IMR-90 (cell line): ENCODE data around the gene EIF6. TPM values are rescaled to one million over a fixed set of nuclear protein-coding genes. Genes with fewer than 3 reads are reported as not detected.

Experiments
- ATAC-seq: fragments of 200-7000 bp; cut with Tn5 transposase; 2 replicates; pipeline ENCODE4 v1.9.1; 2020; ENCODE audit warnings: low read depth, mild to moderate bottlenecking, moderate library complexity
- BruUV-seq: library from RNA; stranded (reverse); fragments of 400-500 nt; replicated peaks from 2 replicates; lab custom pipeline; 2021; lab: Mats Ljungman, UMichigan
- CTCF ChIA-PET: fragments of 300-600 bp; formaldehyde crosslinking; extraction: SDS; loops from one replicate; lab custom pipeline; 2021; ENCODE audit warnings: antibody characterized with exemption; lab: Yijun Ruan, JAX
- POLR2A ChIA-PET: fragments of 300-600 bp; sonication (Branson Sonifier 250); formaldehyde crosslinking; loops from one replicate; lab custom pipeline; 2022; ENCODE audit warnings: antibody characterized with exemption; ENCODE audit not compliant: unreplicated experiment; lab: Charles Lee
- DNase-seq: peaks from one replicate; pipeline ENCODE4 v3.0.0; 2013
- H2AFZ ChIP-seq: replicated peaks from 2 replicates; pipeline ENCODE3; 2013; ENCODE audit warnings: low read length, mild to moderate bottlenecking; ENCODE audit not compliant: poor library complexity
- H2AK5ac ChIP-seq: 2 replicates; pipeline ENCODE4 v1.6.1; 2013; ENCODE audit warnings: low read depth, low read length, inconsistent platforms
- H2AK9ac ChIP-seq: replicated peaks from 2 replicates; pipeline ENCODE3; 2013; ENCODE audit warnings: mild to moderate bottlenecking, low read depth, low read length, moderate library complexity; ENCODE audit not compliant: poor library complexity
- H2BK120ac ChIP-seq: 2 replicates; pipeline ENCODE4 v1.6.1; 2013; ENCODE audit warnings: low read depth, low read length, inconsistent platforms
- H2BK15ac ChIP-seq: 3 replicates; pipeline ENCODE4 v1.6.1; 2013; ENCODE audit warnings: low read depth, low read length, inconsistent platforms
- H2BK20ac ChIP-seq: 2 replicates; pipeline ENCODE4 v1.6.1; 2013; ENCODE audit warnings: low read depth, mild to moderate bottlenecking, inconsistent platforms, low read length, moderate library complexity
- H2BK5ac ChIP-seq: 2 replicates; pipeline ENCODE4 v1.6.1; 2013; ENCODE audit warnings: mild to moderate bottlenecking, low read depth, low read length, inconsistent platforms; ENCODE audit not compliant: poor library complexity, severe bottlenecking
- H3K14ac ChIP-seq: replicated peaks from 2 replicates; pipeline ENCODE4 v1.6.1; 2013; ENCODE audit warnings: low read depth, low read length, inconsistent platforms
- H3K18ac ChIP-seq: 2 replicates; pipeline ENCODE4 v1.6.1; 2013; ENCODE audit warnings: low read depth, low read length, control low read depth
- H3K23ac ChIP-seq: 2 replicates; pipeline ENCODE4 v1.6.1; 2013; ENCODE audit warnings: low read depth, low read length, inconsistent platforms
- H3K27ac ChIP-seq: 2 replicates; pipeline ENCODE4 v1.5.1; 2013; ENCODE audit warnings: mild to moderate bottlenecking, control low read depth, low read length; ENCODE audit not compliant: insufficient read depth
- H3K27me3 ChIP-seq: 2 replicates; pipeline ENCODE4 v1.6.1; 2013; ENCODE audit warnings: low read length; ENCODE audit not compliant: control insufficient read depth, insufficient read depth
- H3K36me3 ChIP-seq: 2 replicates; pipeline ENCODE4 v1.6.1; 2013; ENCODE audit warnings: low read length, mixed read lengths; ENCODE audit not compliant: control insufficient read depth, insufficient read depth
- H3K4ac ChIP-seq: 2 replicates; pipeline ENCODE4 v1.6.1; 2013; ENCODE audit warnings: low read depth, low read length, inconsistent platforms
- H3K4me1 ChIP-seq: 2 replicates; pipeline ENCODE4 v1.6.1; 2013; ENCODE audit warnings: low read length, mixed read lengths; ENCODE audit not compliant: control insufficient read depth, insufficient read depth
- H3K4me2 ChIP-seq: 2 replicates; pipeline ENCODE4 v1.6.1; 2013; ENCODE audit warnings: low read depth, mild to moderate bottlenecking, control low read depth, low read length, moderate library complexity
- H3K4me3 ChIP-seq: 2 replicates; pipeline ENCODE4 v1.5.1; 2013; ENCODE audit warnings: low read depth, mild to moderate bottlenecking, control low read depth, low read length, moderate library complexity; ENCODE audit not compliant: insufficient read depth
- H3K56ac ChIP-seq: 2 replicates; pipeline ENCODE4 v1.6.1; 2013; ENCODE audit warnings: low read length, inconsistent platforms; ENCODE audit not compliant: insufficient read depth; ENCODE audit errors: extremely low read depth
- H3K79me1 ChIP-seq, 2 experiments: 2 replicates each; pipeline ENCODE4 v1.6.1; 2013; ENCODE audit warnings: low read length in 2 of 2, inconsistent platforms in 1 of 2, low read depth in 1 of 2
- H3K9ac ChIP-seq: 2 replicates; pipeline ENCODE4 v1.6.1; 2013; ENCODE audit warnings: low read depth, low read length, control low read depth
- H3K9me1 ChIP-seq: 2 replicates; pipeline ENCODE4 v1.6.1; 2013; ENCODE audit warnings: low read length, inconsistent platforms; ENCODE audit not compliant: insufficient read depth
- H3K9me3 ChIP-seq: 2 replicates; pipeline ENCODE4 v1.6.1; 2013; ENCODE audit warnings: low read length; ENCODE audit not compliant: control insufficient read depth, insufficient read depth
- H4K20me1 ChIP-seq: 2 replicates; pipeline ENCODE4 v1.6.1; 2013; ENCODE audit warnings: low read length, inconsistent platforms; ENCODE audit not compliant: insufficient read depth
- H4K5ac ChIP-seq: 2 replicates; pipeline ENCODE4 v1.6.1; 2013; ENCODE audit warnings: mild to moderate bottlenecking, low read depth, low read length, control low read depth
- H4K8ac ChIP-seq, 2 experiments: 2 replicates each; pipeline ENCODE4 v1.6.1; 2013; ENCODE audit warnings: low read depth in 2 of 2, low read length in 2 of 2, control low read depth in 1 of 2, inconsistent platforms in 1 of 2
- H4K91ac ChIP-seq: 2 replicates; pipeline ENCODE4 v1.6.1; 2013; ENCODE audit warnings: low read depth, low read length, inconsistent platforms; ENCODE audit not compliant: insufficient read depth
- MAZ ChIP-seq: IDR thresholded peaks from 2 replicates; pipeline ENCODE4 v1.6.1; 2012; ENCODE audit warnings: low read depth, mild to moderate bottlenecking, low read length, improper control_type of control experiment, moderate library complexity, borderline replicate concordance
- POLR2A ChIP-seq: IDR thresholded peaks from 2 replicates; pipeline ENCODE4 v1.6.1; 2012; ENCODE audit warnings: mild to moderate bottlenecking, low read depth, low read length
- WGBS, 2 experiments: methylation state at CpG; one replicate each; pipeline versions ENCODE4 v1.1.5 to v1.1.7; 2013; ENCODE audit warnings: missing lambda C conversion rate in 2 of 2; ENCODE audit not compliant: insufficient read length in 1 of 2; ENCODE audit errors: extremely low coverage in 2 of 2; 5-methylcytosine and 5-hydroxymethylcytosine counted together
- dilution Hi-C: fragments of 300-500 bp; cut with HindIII; formaldehyde crosslinking; loops from one replicate; pipeline ENCODE4 v1.14.3; 2018; ENCODE audit warnings: low sequenced_read_pairs; ENCODE audit not compliant: unreplicated experiment
- in situ Hi-C: fragments of 300-500 bp; cut with MboI; formaldehyde crosslinking; loops from 3 replicates; pipeline ENCODE4 v1.14.3; 2019; ENCODE audit warnings: low sequenced_read_pairs, inconsistent platforms, mixed read lengths
- intact Hi-C: fragments of 100-400 bp; cut with micrococcal nuclease; formaldehyde crosslinking; loops from 2 replicates; pipeline ENCODE4 v1.10.0; 2022
- polyA plus RNA-seq, 3 experiments: library from polyadenylated mRNA; depleted of rRNA; stranded (reverse); fragments of >200 nt; gene quantifications; 2 replicates each; pipeline ENCODE4 v1.2.3, GENCODE V29; 2012; ENCODE audit warnings: low replicate concordance in 1 of 3
- total RNA-seq: library from RNA; depleted of rRNA; stranded (reverse); fragments of >200 nt; gene quantifications from 2 replicates; pipeline ENCODE4 v1.2.3, GENCODE V29; 2012

EIF6 gene
- total and polyA plus RNA-seq, 2 of the 4 experiments (the other 2 are of a cell fraction), result 215 to 227 TPM

- no peak overlapping the region for H4K91ac ChIP-seq
- CTCF ChIA-PET, result interaction anchor here (0.6 kb wide), 1 partner anchor 142 kb away, joined by 3 read pairs; no protein-coding TSS in a partner anchor
Observed at GRCh38 chr20:35238170-35238569, 46.4 kb downstream of the EIF6 start.

More at GRCh38 chr20:35238170-35238569, 46.4 kb downstream of the EIF6 start:
- Histone ChIP-seq H3K18ac (no peak overlapping the region), H2AFZ (no peak overlapping the region), H3K36me3 (0 out of 2 replicates have a peak, but pooled peaks cover 2% of the 10 kb centered on the region), H2BK5ac (no peak overlapping the region), H3K56ac (no peak overlapping the region), H3K14ac (no peak overlapping the region), H2BK15ac (no peak overlapping the region), H4K20me1 (no peaks in the 10 kb centered on the region), H4K5ac (no peak overlapping the region), H3K4me1 (no peaks in the 10 kb centered on the region), H2AK9ac (no peak overlapping the region), H2BK120ac (no peak overlapping the region), H3K79me1 (no peaks in the 10 kb centered on the region), H3K4me3 (no peak overlapping the region), H3K4me2 (no peak overlapping the region), H4K8ac (no peak overlapping the region), H3K23ac (no peak overlapping the region), H3K4ac (no peak overlapping the region), H2AK5ac (no peak overlapping the region), H2BK20ac (no peak overlapping the region), H3K27ac (no peak overlapping the region), H3K9ac (no peak overlapping the region), H3K9me3 (peaks cover 3% of the 10 kb centered on the region), H3K9me1 (no peaks in the 10 kb centered on the region), H3K27me3 (peaks cover 2% of the 10 kb centered on the region; the same call in 1 of the 2 replicates)
- ATAC-seq (no peak), DNase-seq (no peak)
- POLR2A ChIA-PET, result no interaction called here
- TF ChIP-seq POLR2A, result no peak
- TF ChIP-seq MAZ, result no peak
- dilution Hi-C loops, result no loop called here
- WGBS, 2 experiments, result 85% methylated on average over 2 of the region's 4 CpGs; no CpG with 5 or more reads in 1 of the 2 experiments
- intact Hi-C loops, result no loop called here
- in situ Hi-C loops, result no loop called here
- BruUV-seq, result no TSS peak
